ENCODE data around the gene MRRF.
"Not testable (repeated sequence)": the region's sequence is repeated elsewhere in the genome, so short reads cannot be mapped to it uniquely, and the experiment has no call there.

MRRF gene

GRCh38 chr9:122363131-122363530, 98.4 kb downstream of the MRRF start:
- DNase-seq = not testable (repeated sequence)

DNA sequence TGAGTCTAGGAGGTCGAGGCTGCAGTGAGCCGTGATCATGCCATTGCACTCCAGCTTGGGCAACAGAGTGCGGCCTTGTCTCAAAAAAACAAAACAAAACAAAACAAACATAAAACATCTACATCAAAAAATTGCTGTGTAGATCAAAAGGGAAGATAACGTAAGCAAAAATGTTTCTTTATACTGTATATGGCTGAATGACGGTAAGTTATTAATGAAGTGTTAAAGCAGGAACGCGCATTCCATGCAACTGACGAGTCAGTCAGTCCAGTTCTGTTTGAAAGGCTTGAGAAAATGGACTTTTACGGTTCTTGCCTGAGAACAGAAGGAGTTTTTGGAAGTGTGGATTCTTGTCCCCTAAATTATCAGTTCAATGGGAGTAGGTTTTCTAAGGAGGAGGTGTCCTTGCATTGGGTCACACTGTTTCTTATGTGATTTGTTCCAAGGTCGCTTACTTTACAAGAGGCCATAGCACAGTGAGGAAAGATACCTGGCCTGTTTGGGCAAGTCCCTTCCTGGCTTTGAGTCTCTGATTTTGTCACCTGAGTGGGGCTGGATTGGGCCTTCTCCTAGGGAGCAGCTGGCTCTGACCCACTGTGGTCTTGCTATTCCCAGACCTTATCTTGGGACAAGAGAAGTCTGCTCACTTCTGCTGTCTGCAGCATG, 99.6 kb downstream of the MRRF start:
- DNase-seq = no peak

DNA sequence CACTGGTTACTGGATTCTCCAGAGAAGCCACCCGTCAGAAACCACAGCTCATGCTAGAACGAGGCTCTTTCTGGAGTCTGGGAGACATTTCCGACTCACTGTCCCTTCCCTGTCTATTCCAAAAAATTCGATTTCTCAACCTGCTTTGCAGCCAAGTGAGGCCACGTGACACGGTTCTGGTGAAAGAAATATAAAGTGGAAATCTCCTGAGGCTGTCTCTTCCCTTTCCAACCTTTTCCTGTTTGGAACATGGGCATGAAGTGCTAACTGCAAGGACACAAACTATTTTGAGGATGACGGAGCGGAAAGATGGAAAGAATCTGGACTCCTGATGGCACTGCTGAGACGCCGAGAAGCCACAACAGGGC, 100.1 kb downstream of the MRRF start:
- no peak for DNase-seq

GRCh38 chr9:122366074-122366660, 101.5 kb downstream of the MRRF start:
- no peak for DNase-seq

DNA sequence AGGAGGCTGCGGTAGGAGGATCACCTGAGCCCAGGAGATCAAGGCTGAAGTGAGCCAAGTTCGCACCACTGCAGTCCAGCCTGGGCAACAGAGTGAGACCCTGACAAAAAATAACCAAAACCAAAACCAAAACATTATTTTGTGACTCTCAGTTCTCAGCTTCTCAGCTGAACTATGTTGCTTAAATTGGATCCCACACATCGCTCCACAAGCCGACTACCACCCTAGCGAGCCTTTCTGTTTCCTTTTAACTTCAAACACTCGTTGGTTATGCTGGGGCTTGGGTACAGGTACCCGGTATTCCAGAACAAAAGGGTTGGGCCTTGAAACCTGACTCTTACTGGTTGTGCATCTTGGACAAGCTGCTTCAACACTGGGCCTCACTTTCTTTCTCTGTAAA, 102.4 kb downstream of the MRRF start:
- no peak for DNase-seq

GRCh38 chr9:122367774-122368460, 103.2 kb downstream of the MRRF start:
- no peak for DNase-seq

DNA sequence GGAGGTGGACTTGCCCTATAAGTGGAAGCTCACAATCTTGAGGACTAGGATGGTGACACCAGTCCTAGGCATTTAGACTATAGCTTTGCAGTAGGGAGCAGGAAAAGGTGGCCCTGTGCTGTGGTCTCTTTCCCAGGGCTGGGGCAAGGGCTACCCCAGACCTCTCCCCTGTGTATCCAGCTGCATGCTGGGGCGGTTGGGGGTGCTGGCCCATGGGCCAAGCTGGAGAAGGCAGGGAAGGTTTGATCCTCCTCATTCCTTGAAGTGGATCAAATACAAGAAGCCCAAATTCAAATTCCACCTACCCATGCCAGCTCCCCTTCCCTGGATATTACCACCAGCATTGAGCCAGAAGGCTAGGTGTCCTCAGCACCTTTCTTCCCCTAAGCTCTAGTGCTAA, 104.0 kb downstream of the MRRF start:
- no peak for DNase-seq

GRCh38 chr9:122370303-122370702, 105.6 kb downstream of the MRRF start:
- peak; percentile 15 for DNase-seq

DNA sequence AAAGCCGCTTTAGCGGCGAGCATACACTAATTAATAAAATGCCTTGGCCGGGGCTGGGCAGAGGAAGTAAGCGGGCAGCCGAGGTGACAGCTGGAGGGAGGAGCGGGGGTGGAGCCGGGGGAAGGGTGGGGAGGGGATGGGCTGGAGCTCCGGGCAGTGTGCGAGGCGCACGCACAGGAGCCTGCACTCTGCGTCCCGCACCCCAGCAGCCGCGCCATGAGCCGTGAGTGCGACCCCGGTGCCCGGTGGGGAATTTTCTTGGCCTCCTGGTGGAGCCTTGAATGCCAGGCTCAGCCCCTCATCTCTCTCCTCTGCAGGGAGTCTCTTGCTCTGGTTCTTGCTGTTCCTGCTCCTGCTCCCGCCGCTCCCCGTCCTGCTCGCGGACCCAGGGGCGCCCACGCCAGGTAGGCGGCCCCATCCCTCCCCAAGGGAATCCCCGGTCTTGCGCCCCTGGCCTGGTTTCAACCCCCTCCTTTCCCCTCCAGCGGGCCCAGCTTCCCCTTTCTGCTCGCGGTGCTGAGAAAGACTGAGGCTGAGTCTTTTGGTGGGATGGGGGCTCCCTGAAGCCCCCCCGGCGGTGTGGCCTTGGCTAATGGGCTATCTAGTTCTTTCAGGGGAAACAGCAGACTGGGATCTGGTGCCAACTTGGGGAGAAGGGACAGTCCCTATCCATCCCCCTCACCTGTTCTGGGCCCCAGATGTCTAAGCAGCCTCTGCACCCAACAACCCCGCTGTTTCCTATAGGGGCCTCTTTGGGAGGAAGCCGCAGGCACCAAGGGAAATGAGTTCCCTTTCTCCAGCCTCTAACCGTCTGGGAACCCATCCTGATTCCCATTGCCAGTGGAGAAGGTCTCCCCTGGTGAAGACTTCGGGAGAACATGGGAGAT, 106.4 kb downstream of the MRRF start, which contains the start of gene PTGS1:
TSS of gene PTGS1 (plus strand) at position 156 of the 887 bp plus-strand sequence. CDS start at position 217, 61 bp downstream.
- DNase-seq = peak; percentile 14

DNA sequence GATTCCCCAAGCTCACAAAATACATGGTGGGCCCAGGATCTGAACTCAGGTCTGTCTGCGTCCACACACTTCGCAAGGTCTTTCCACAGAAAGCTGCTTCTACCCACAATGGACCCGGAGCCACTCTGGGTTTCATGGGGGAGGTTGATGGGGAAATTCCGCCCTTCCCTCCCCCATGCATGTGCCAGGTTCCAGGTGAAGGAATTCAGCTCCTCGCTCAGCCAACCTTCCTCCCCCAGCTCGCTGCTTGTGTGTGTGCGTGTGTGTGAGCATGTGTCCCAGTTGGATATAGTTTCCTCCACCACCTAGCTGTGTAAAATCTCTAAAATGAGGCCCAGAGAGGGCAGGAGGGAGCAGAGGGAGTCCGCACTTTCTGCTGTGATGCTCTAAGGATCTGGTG, 107.2 kb downstream of the MRRF start:
- DNase-seq = no peak

- no peak for DNase-seq
Measured at GRCh38 chr9:122372856-122373845, 108.5 kb downstream of the MRRF start.

GRCh38 chr9:122374885-122375420, 110.3 kb downstream of the MRRF start:
- DNase-seq = no peak

GRCh38 chr9:122376796-122377195, 112.1 kb downstream of the MRRF start:
- DNase-seq = no peak

GRCh38 chr9:122377241-122378164, 112.8 kb downstream of the MRRF start:
- no peak for DNase-seq

DNA sequence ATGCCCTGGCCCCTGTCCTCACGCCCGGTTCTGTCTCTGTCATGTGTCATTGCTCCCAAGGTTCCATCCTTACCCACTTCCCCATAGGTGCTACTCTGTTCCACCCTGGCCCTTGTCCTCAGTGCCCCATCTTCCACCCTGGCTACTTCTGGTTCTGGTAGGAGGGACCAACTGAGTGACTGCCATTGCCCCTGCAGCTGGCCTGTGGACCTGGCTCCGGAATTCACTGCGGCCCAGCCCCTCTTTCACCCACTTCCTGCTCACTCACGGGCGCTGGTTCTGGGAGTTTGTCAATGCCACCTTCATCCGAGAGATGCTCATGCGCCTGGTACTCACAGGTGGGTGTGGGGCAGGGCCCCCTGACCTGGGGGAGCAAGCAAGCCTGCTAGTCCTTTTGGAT, 113.6 kb downstream of the MRRF start:
- DNase-seq = no peak

- DNase-seq = peak; percentile 24
Measured at GRCh38 chr9:122379340-122379739, 114.7 kb downstream of the MRRF start.

DNA sequence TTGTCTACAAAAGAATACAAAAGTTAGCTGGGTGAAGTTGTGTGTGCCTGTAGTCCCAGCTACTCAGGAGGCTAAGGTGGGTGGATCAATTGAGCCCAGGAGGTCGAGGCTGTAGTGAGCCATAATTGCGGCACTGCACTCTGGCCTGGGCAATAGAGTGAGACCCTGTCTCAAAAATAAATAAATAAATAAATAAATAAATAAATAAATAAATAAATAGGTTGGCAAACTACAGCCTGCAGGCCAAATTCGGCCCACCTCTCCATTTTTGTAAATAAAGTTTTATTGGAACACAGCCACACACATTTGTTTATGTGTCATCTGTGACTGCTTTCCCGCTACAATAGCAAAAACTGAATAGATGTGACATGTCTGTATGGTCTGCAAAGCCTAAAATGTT, 115.6 kb downstream of the MRRF start:
- no peak for DNase-seq

Measured in activated CD4-positive, alpha-beta T cell treated with anti-CD3 and anti-CD28 coated beads, Interleukin-10, Interleukin-2, amounts not matched to agents 100 ng/mL and 50 ng/mL, durations not matched to agents 16 hours and 8 hours (primary cell).